ENCODE results near the gene ENOPH1.
"Not testable (repeated sequence)": the region's sequence is repeated elsewhere in the genome, so short reads cannot be mapped to it uniquely, and the experiment has no call there.

ENOPH1 gene

GRCh38 chr4:82428969-82429727 is 1.2 kb upstream of the ENOPH1 start:
- peak; percentile 79 for DNase-seq

DNA sequence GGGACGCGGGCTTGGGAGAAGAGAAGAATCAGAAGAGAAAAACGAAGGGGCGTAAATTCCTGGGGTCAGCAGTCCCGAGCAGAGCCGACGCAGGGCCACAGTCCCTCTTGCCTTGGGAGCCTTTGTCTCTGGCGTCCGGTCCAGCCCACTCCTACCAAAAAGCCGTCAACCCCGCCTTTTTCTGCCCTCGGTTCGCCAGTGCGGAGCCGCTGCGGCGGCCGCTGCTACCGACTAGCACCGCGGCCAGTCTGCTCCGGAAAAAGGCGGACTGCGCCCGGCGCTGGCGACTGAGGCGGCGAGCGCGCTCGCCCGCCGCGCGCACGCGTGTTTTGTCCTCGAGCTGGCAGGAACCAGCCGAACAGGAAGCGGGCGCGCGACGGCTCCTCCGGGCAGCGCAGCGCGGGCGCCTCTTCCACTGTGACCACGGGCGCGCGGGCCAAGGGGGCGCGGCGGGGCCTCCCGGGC is 630 bp upstream of the ENOPH1 start:
- DNase-seq = no peak

DNA sequence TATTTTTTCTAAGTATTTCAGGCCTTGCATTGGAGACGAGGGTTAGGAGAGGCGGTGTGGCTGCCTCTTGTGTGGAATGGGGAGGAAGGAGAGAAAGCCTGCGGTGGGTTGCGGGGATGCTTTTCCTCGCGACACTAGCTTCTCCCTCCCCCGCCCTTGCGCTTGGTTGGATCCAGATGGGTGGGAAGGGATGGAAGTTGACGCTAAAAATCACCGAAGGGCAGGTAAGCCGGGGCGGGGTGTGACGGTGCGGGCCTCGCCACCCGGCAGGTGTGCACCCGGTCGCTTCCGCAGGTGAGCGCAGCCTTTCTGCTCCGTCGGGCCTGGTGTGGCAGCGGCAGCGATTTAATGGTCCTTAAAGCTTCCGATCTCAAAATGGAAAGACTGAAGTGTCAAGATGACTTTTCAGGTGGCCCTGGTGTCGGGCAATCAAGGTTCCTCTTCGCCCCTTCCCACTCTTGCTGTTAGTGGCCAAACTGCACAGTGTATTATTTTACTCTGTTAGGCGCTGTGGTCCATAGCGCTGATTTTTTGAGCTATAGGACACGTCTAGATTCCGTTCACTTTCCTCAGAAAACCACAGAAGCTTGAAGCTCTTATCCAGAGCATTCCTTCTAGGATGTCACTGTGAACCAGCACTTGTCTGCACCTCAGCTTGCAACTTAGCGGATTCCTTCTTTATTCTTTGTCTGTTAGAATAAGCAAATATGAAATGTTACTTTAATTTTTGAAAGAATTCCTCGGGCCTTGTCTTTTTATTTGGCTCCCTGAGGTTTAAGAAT is 765 bp downstream of the ENOPH1 start:
- peak; percentile 45 for DNase-seq

DNA sequence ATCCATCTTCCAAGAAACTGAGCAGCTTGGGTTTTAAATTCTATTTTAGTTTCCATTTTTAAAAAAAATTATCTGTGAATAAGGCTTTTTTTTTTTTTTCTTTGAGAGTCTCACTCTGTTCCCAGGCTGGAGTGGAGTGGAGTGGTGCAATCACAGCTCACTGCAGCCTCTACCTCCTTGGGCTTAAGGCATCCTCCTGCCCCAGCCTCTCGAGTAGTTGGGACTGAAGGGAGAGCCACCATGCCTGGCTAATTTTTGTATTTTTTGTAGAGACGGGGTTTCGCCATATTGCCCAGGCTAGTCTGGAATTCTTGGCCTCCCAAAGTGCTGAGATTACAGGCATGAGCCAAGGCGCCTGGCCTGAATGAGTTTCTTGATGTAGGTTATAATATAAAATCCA is 1.4 kb downstream of the ENOPH1 start:
- DNase-seq = no peak

DNA sequence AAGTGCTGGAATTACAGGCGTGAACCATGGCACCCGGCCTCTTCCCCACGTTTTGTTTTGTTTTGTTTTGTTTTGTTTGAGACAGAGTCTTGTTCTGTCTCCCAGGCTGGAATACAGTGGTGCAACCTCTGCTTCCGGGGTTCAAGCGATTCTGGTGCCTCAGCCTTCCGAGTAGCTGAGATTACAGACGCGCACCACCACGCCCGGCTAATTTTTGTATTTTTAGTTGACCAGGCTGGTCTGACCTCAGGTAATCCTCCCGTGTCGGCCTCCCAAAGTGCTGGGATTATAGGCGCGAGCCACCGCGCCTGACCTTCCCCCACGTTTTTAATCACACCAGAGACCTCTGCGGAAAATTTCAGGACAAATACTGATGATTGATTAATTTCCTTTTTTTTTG is 2.2 kb downstream of the ENOPH1 start:
- DNase-seq = no peak

GRCh38 chr4:82433791-82434190 is 3.4 kb downstream of the ENOPH1 start:
- DNase-seq = no peak

- no peak for DNase-seq
Measured at GRCh38 chr4:82434949-82435348, 4.6 kb downstream of the ENOPH1 start.

GRCh38 chr4:82436130-82436529 is 5.7 kb downstream of the ENOPH1 start:
- DNase-seq = no peak

DNA sequence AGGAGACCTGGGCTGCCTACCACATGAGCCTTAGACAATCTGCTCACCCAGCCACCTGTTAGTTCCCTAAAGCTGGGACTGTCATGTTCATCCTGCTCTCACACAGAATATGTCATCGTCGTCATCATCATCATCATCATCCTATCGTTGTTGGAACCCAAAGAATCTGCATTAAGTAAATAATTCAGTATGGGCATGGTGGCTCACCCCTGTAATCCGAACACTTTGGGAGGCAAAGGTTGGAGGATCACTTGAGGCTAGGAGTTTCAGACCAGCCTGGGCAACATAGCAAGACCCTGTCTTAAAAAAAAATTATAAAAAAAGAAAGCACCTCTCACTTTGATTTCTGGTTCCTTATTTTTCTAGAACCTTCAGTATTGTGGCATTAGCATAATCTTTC is 6.4 kb downstream of the ENOPH1 start:
- DNase-seq = no peak

- no peak for DNase-seq
Measured at GRCh38 chr4:82437285-82438005, 7.1 kb downstream of the ENOPH1 start.

DNA sequence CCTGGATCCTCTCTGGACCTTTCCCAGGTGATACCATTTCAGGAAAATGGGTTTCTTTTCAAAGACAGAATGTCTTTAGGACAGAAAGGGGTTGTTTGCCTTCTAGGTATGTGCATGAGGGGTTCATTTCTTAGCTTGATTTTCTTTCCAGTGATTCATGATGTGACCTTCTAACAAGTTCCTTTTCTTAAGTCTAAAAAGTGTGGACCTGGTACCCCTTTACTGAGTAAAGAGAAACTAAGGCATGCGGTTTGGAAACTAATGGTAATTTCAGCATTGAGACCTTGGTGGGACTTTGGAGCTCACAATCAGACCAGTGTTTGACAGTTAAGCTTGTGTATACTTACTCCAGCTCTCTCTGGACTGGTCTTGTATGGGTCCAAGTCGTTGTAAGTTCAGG is 8.7 kb downstream of the ENOPH1 start:
- DNase-seq = no peak

GRCh38 chr4:82447886-82448285 is 17.5 kb downstream of the ENOPH1 start:
- no peak for DNase-seq

DNA sequence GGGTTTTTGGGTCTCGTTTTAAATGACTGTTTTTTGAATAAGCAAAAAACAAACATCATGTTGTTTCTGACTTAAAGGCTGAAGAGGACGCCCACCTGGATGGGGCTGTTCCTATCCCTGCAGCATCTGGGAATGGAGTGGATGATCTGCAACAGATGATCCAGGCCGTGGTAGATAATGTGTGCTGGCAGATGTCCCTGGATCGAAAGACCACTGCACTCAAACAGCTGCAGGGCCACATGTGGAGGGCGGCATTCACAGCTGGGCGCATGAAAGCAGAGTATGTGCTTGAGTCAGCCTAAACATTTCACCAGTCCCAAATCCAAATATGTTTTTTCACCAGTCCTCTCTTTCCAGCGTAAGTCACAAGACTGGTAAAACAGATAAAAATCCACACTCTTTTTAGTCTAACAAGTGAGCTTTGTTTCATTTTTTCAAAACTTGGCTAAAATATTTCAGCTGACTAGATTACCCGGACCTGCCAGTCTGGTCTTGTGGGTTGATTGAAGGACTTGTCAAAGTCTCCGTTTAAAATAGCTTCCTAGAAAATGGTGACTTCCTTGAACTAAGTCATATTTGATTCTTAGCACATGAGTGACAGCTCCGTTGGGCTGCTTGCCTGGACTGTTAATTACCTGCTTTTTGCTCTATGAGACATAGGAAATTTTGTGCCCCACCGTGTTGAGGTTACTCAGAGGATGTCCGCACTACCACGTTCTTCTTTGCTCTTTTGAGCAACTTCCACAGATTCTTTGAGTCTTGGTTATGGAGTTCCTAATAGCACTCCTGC is 20.8 kb downstream of the ENOPH1 start:
- no peak for DNase-seq

DNA sequence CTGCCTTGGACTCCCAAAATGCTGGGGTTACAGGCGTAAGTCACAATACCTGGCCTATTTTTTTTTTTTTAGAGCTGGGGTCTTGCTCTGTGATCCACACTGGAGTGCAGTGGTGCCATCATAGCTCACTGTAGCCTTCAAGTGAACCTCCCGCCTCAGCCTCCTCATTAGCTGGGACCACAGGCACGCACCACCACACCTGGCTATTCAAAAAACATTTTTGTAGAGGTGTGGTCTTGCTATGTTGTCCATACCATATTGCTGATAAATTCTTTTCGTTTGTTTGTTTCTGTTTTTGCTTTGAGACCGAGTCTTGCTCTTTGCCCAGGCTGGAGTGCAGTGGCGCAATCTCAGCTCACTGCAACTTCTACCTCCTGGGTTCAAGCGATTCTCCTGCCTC is 21.6 kb downstream of the ENOPH1 start:
- no peak for DNase-seq

DNA sequence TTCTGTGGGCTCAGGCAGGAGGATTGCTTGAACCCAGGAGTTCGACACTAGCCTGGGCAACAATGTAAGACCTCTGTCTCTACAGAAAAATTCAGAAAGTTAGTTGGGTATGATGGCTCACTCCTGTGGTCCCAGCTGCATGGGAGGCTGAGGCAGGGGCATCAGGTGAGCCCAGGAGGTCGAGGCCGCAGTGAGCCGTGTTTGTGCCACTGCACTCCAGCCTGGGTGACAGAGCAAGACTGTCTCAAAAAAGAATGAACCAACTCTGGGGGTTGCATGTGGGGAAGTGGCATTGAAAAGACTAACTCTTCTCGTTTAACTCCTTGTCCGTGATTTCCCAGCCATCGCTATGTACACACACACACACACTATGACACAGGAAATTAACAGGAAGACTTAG is 26.9 kb downstream of the ENOPH1 start:
- no peak for DNase-seq

- no peak for DNase-seq
Measured at GRCh38 chr4:82458729-82459128, 28.3 kb downstream of the ENOPH1 start.

- DNase-seq = no peak
Measured at GRCh38 chr4:82461710-82462109, 31.3 kb downstream of the ENOPH1 start.

DNA sequence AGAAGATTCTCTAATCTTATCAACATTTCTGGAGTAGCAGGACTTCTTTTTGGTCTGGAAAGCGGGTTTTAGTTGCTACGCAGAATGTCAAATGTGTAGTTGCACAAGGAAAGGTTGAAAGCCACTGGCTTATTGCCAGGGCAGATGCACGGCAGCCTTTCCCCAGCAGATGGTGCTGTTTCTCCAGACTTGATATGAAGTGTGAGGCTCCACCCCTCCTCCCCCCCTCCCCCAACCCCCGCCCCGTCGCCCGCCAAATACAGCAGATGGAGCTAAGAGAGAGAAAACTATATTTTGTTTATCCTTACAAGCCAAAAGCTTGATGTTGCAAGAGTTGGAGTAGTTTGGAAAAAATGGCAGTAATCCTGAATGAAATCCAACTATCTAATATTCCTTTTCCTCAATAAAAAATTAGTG is 32.0 kb downstream of the ENOPH1 start:
- peak; percentile 42 for DNase-seq

GRCh38 chr4:82463221-82463620 is 32.8 kb downstream of the ENOPH1 start:
- DNase-seq = no peak

DNA sequence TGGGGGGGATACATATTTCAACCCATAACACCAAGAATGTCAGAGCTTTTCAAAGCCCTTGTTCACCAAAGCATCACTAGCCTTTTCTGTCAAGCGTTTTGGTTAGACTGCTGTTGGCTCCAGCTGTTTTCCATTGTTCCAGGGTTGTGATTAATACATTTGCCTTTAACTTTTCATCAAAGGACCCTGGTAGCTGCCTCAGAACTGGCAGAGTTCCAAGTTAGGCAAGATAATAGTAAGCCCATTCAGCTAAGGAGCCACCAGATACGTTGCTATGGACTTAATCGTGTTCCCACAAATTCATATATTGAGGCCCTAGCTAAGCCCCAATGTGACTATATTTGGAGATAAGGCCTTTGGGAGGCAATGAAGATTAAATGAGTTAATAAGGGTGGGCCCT is 37.1 kb downstream of the ENOPH1 start:
- DNase-seq = no peak

DNA sequence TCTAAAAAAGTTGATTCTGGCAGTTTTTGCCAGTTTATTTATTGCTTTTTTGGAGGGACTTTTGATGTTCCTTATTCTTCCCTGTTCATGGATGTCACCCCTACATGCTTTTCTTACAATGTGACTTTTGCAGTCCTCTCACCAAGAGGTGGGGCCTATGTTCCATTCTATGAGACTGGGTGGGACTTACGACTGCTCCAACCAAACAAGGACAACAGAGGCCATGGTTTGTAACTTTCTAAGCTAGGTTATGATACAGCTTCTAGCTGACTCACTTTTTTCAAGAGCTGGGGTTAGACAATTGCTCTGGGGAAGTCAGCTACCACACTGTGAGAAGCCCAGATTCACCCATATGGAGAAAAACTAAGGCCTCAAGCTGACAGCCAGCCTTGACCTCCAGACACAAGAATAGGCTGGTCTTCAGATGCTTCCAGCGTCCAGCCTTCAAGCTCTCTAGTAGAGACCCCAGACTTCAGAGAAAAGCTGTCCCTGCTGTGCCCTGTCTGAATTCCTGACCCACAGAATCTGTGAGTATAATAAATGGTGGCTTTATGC is 39.5 kb downstream of the ENOPH1 start:
- DNase-seq = no peak

GRCh38 chr4:82473080-82473479 is 42.7 kb downstream of the ENOPH1 start:
- DNase-seq = not testable (repeated sequence)
